Gastrocnemius medialis (tissue), 4 donors: ENCODE measurements around the gene IL37. TPM values are rescaled to one million over a fixed set of nuclear protein-coding genes. Genes with fewer than 3 reads are reported as not detected.
"Not testable (repeated sequence)": the region's sequence is repeated elsewhere in the genome, so short reads cannot be mapped to it uniquely, and the experiment has no call there.

Experiments used
- ATAC-seq, 2 donors: fragments of 150-250 bp; one replicate each; pipeline ENCODE4 v1.9.1; 2016
- DNase-seq, 2 donors: peaks; one replicate each; pipeline ENCODE4 v3.0.0-alpha.2; 2019
- H3K27ac ChIP-seq, 4 donors: fragments of 200-600 bp; sonication (generic); 1 replicate in 1 of 4; 2 replicates in 3 of 4; pipeline ENCODE4 v1.5.1; 2016 to 2018; ENCODE audit warnings: mild to moderate bottlenecking in 2 of 4, moderate library complexity in 1 of 4
- H3K27me3 ChIP-seq, 3 donors: fragments of 200-600 bp; sonication (generic) in 2 of 3; 1 replicate in 1 of 3; 2 replicates in 2 of 3; pipeline versions ENCODE4 v1.5.1 to v1.6.0; 2016 to 2019; ENCODE audit warnings: mild to moderate bottlenecking in 1 of 3, moderate library complexity in 1 of 3
- H3K36me3 ChIP-seq, 2 donors: fragments of 200-600 bp; sonication (generic) in 1 of 2; one replicate each; pipeline ENCODE4 v1.5.1; 2017 to 2018
- H3K4me1 ChIP-seq, 2 donors: fragments of 200-600 bp; sonication (generic) in 1 of 2; one replicate each; pipeline ENCODE4 v1.5.1; 2016 to 2017; ENCODE audit warnings: mild to moderate bottlenecking in 2 of 2
- H3K4me3 ChIP-seq, 4 donors: fragments of 200-600 bp; sonication (generic) in 3 of 4; 1 replicate in 1 of 4; 2 replicates in 3 of 4; pipeline ENCODE4 v1.5.1; 2016 to 2019; ENCODE audit warnings: mild to moderate bottlenecking in 2 of 4
- H3K9me3 ChIP-seq, 3 donors: fragments of 200-600 bp; sonication (generic) in 2 of 3; 1 replicate in 1 of 3; 2 replicates in 2 of 3; pipeline ENCODE4 v1.5.1; 2016 to 2019
- POLR2A ChIP-seq, 2 donors: fragments of 450-650 bp; IDR thresholded peaks; one replicate each; pipeline ENCODE4 v1.6.1; 2017; ENCODE audit warnings: antibody characterized with exemption in 2 of 2, mild to moderate bottlenecking in 2 of 2, moderate library complexity in 2 of 2
- in situ Hi-C, 4 donors: fragments of 200-750 bp; cut with MboI; loops; one replicate each; pipeline versions ENCODE4 v1.15.0 to v1.8.0; 2017; ENCODE audit warnings: low sequenced_read_pairs in 4 of 4
- intact Hi-C: fragments of 100-400 bp; cut with DNase I; formaldehyde crosslinking; loops from one replicate; pipeline ENCODE4 v1.15.1; 2023; ENCODE audit warnings: low total_unique reads
- total RNA-seq, 4 donors: library from RNA; depleted of rRNA; stranded (reverse); fragments of >200 nt; gene quantifications; one replicate each; pipeline versions ENCODE4 v1.1.0 to v1.2.3, GENCODE V29; 2016
- TF ChIP-seq, protein P1 (sequence below), 5 experiments: fragments of 450-650 bp in 3 of 5; fragments of 200-600 bp in 2 of 5; sonication (generic) in 2 of 5; IDR thresholded peaks in 4 of 5; conservative IDR thresholded peaks in 1 of 5; 1 replicate in 4 of 5; 2 replicates in 1 of 5; pipeline ENCODE4 v1.5.1; 2016 to 2019; ENCODE audit warnings: antibody characterized with exemption in 5 of 5, mild to moderate bottlenecking in 3 of 5, moderate library complexity in 3 of 5

Gene IL37
- total RNA-seq, 4 donors from 2014 or later: not detected

DNA sequence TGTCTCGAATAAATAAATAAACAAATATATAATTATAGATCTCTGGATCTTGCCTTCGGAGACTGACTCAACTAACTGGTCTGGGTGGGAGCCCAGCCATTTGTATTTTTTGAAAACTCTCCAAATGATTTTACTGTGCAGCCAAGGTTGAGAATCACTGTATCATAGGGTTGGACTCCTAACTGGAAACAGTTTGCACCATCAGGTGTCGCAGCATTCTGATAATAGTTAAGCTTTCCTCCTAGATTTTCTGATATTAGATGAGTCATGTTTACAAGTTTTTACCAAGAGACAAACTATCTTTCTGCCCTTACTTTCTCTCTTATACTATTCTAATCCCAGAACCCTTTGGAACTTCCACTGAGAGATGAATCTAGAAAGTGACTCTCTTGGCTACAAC lies 16.8 kb downstream of the IL37 start:
- Histone ChIP-seq H3K36me3 (no peaks in the 10 kb centered on the region), H3K4me3 (no peak overlapping the region), H3K4me1 (no peaks in the 10 kb centered on the region), H3K27ac (no peak overlapping the region), H3K9me3 (no peaks in the 10 kb centered on the region), H3K27me3 (peaks cover 0 to 5% (median 0%) of the 10 kb centered on the region in 3 donors)
- in situ Hi-C loops (loop anchor here in 1 of 4 donors (25.0 kb wide), 1 partner anchor 315 kb away; no protein-coding TSS in a partner anchor), intact Hi-C loops (no loop called here)
- TF ChIP-seq POLR2A (IDR thresholded peaks at IDR 0.05): no peak
- TF ChIP-seq, protein P1, sequence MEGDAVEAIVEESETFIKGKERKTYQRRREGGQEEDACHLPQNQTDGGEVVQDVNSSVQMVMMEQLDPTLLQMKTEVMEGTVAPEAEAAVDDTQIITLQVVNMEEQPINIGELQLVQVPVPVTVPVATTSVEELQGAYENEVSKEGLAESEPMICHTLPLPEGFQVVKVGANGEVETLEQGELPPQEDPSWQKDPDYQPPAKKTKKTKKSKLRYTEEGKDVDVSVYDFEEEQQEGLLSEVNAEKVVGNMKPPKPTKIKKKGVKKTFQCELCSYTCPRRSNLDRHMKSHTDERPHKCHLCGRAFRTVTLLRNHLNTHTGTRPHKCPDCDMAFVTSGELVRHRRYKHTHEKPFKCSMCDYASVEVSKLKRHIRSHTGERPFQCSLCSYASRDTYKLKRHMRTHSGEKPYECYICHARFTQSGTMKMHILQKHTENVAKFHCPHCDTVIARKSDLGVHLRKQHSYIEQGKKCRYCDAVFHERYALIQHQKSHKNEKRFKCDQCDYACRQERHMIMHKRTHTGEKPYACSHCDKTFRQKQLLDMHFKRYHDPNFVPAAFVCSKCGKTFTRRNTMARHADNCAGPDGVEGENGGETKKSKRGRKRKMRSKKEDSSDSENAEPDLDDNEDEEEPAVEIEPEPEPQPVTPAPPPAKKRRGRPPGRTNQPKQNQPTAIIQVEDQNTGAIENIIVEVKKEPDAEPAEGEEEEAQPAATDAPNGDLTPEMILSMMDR (IDR thresholded peaks at IDR 0.05 in 4 of 5, conservative IDR thresholded peaks at IDR 0.05 in 1 of 5): no peak
- DNase-seq (no peak), ATAC-seq (no peak)

DNA sequence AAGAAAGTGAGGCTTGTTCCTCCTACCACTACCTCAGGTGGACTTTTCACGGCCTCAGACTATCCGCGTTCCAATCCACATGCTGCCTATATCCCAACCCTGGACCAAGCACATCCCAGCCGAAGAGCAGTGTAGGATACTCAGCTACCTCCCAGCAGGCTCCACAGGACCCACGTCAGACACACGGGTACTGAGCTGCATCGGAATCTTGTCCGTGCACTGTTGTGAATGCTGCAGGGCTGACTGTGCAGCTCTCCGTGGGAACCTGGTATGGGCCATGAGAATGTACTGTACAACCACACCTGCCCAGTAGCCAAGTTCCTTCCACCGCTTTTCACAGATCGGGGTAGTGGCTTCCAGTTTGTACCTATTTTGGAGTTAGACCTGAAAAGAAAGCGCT lies 22.3 kb downstream of the IL37 start:
- ATAC-seq (no peak), DNase-seq (no peak)
- intact Hi-C loops (no loop called here), in situ Hi-C loops (loop anchor here in 1 of 4 donors (25.0 kb wide), 1 partner anchor 321 kb away; no protein-coding TSS in a partner anchor)
- TF ChIP-seq, protein P1 (IDR thresholded peaks at IDR 0.05 in 4 of 5, conservative IDR thresholded peaks at IDR 0.05 in 1 of 5): no peak
- TF ChIP-seq POLR2A (IDR thresholded peaks at IDR 0.05): no peak
- Histone ChIP-seq H3K9me3 (no peaks in the 10 kb centered on the region), H3K4me1 (no peaks in the 10 kb centered on the region), H3K27me3 (no peaks in the 10 kb centered on the region), H3K4me3 (no peak overlapping the region), H3K27ac (no peak overlapping the region), H3K36me3 (no peaks in the 10 kb centered on the region)

DNA sequence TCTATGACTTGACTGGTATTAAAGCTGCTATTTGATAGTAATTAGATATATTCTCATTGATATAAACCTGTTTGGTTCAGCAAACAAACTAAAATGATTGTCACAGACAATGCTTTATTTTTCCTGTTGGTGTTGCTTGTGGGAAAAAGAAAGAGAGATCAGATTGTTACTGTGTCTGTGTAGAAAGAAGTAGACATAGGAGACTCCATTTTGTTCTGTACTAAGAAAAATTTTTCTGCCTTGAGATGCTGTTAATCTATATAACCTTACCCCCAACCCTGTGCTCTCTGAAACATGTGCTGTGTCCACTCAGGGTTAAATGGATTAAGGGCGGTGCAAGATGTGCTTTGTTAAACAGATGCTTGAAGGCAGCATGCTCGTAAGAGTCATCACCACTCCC lies 23.2 kb downstream of the IL37 start:
- not testable (repeated sequence) for ATAC-seq, DNase-seq
- in situ Hi-C loops: loop anchor here in 1 of 4 donors (25.0 kb wide), 1 partner anchor 322 kb away; no protein-coding TSS in a partner anchor

DNA sequence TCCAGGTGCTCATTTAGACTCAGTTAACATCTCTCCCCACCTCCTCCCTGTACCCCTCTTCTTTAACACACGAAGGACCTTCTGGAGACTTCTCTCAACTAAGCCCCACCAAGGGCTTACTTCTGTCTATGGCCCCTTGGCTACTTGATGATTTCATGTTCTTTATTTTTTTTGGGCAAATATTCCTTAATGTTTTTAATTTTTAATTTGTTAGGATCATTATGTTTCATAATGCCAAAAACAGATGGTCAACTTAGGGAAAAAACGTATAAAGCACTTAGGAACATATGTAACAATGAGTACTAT lies 25.9 kb downstream of the IL37 start:
- in situ Hi-C loops: loop anchor here in 1 of 4 donors (25.0 kb wide), 1 partner anchor 325 kb away; no protein-coding TSS in a partner anchor

More for the DNA sequence above, 23.2 kb downstream of the IL37 start:
- H3K9me3 ChIP-seq, H3K36me3 ChIP-seq, intact Hi-C loops, H3K27me3 ChIP-seq, H3K4me1 ChIP-seq, H3K4me3 ChIP-seq, H3K27ac ChIP-seq: not testable (repeated sequence)

DNA sequence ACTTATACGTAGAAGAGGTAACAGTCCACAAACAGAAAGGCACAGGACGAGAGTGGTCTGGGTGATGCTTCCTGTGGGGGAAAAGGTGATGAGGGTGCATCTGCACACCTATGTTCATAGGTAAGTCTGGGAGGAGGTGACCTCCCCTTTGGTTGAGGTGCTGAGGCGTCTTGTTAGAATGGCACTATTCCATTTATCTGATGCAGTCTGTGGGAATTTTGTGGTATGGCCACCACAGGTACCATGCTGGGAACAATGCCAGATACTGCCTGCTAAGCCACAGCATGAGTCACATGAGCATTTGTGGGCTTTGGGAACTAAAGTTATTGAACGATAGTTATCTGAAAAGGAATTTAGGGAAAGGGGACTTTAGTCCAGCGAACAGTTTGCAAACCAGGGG lies 27.9 kb downstream of the IL37 start:
- Histone ChIP-seq H3K4me3 (no peak overlapping the region), H3K27me3 (no peaks in the 10 kb centered on the region), H3K4me1 (no peaks in the 10 kb centered on the region), H3K27ac (no peak overlapping the region), H3K36me3 (no peaks in the 10 kb centered on the region), H3K9me3 (no peaks in the 10 kb centered on the region)
- DNase-seq (no peak), ATAC-seq (no peak)
- in situ Hi-C loops: loop anchor here in 1 of 4 donors (25.0 kb wide), 1 partner anchor 327 kb away; no protein-coding TSS in a partner anchor
- intact Hi-C loops: no loop called here
- TF ChIP-seq, protein P1 (IDR thresholded peaks at IDR 0.05 in 4 of 5, conservative IDR thresholded peaks at IDR 0.05 in 1 of 5): no peak
- TF ChIP-seq POLR2A (IDR thresholded peaks at IDR 0.05): no peak

More for the DNA sequence above, 25.9 kb downstream of the IL37 start:
- DNase-seq (no peak), ATAC-seq (no peak)
- Histone ChIP-seq H3K4me1 (no peaks in the 10 kb centered on the region), H3K36me3 (no peaks in the 10 kb centered on the region), H3K27me3 (no peaks in the 10 kb centered on the region), H3K27ac (no peak overlapping the region), H3K4me3 (no peak overlapping the region), H3K9me3 (no peaks in the 10 kb centered on the region)
- intact Hi-C loops: no loop called here
- no peak for TF ChIP-seq POLR2A (IDR thresholded peaks at IDR 0.05)
- TF ChIP-seq, protein P1 (IDR thresholded peaks at IDR 0.05 in 4 of 5, conservative IDR thresholded peaks at IDR 0.05 in 1 of 5): no peak
